Right lobe of liver (tissue), 6 donors: ENCODE results near the gene NQO2. TPM values are rescaled to one million over a fixed set of nuclear protein-coding genes. Genes with fewer than 3 reads are reported as not detected.
"Not testable (repeated sequence)": the region's sequence is repeated elsewhere in the genome, so short reads cannot be mapped to it uniquely, and the experiment has no call there.

Experiments used
- ATAC-seq, 4 donors: fragments of 200-7000 bp; cut with Tn5 transposase; one replicate each; pipeline ENCODE4 v1.9.1; 2020; ENCODE audit warnings: mild to moderate bottlenecking in 4 of 4, moderate library complexity in 4 of 4
- DNase-seq, 3 donors: peaks; one replicate each; pipeline ENCODE4 v3.0.0-alpha.2; 2020
- H3K27ac ChIP-seq, 3 donors: fragments of 200-600 bp; one replicate each; pipeline ENCODE4 v1.8.0; 2022
- H3K27me3 ChIP-seq, 2 donors: fragments of 200-600 bp; one replicate each; pipeline ENCODE4 v1.8.0; 2022
- H3K36me3 ChIP-seq, 4 donors: fragments of 200-600 bp; sonication (generic) in 1 of 4; one replicate each; pipeline versions ENCODE4 v1.5.1 to v1.8.0; 2017 to 2022; ENCODE audit warnings: control low read depth in 1 of 4
- H3K4me1 ChIP-seq, 4 donors: fragments of 200-600 bp; sonication (generic) in 1 of 4; one replicate each; pipeline versions ENCODE4 v1.5.1 to v1.8.0; 2017 to 2022; ENCODE audit warnings: control low read depth in 1 of 4
- H3K4me3 ChIP-seq, 3 donors: fragments of 200-600 bp; one replicate each; pipeline ENCODE4 v1.8.0; 2022
- H3K9me3 ChIP-seq, 4 donors: fragments of 200-600 bp; sonication (generic) in 1 of 4; one replicate each; pipeline versions ENCODE4 v1.5.1 to v1.8.0; 2017 to 2022; ENCODE audit warnings: control low read depth in 1 of 4
- CTCF ChIP-seq, 4 donors: fragments of 200-600 bp in 3 of 4; fragments of 450-650 bp in 1 of 4; IDR thresholded peaks; one replicate each; pipeline versions ENCODE4 v1.5.1 to v1.8.0; 2016 to 2022; ENCODE audit warnings: antibody characterized with exemption in 4 of 4, mild to moderate bottlenecking in 2 of 4
- POLR2A ChIP-seq: fragments of 450-650 bp; IDR thresholded peaks from one replicate; pipeline ENCODE4 v1.6.1; 2017; ENCODE audit warnings: antibody characterized with exemption, mild to moderate bottlenecking
- WGBS: methylation state at CpG from one replicate; pipeline ENCODE4 v1.1.6; 2018; ENCODE audit warnings: low coverage, low lambda C conversion rate; ENCODE audit not compliant: insufficient coverage; ENCODE audit errors: missing lambda C conversion rate; 5-methylcytosine and 5-hydroxymethylcytosine counted together
- intact Hi-C, 2 donors: fragments of 100-400 bp; cut with DNase I; formaldehyde crosslinking; loops; one replicate each; pipeline versions ENCODE4 v1.11.2 to v1.14.1; 2022
- total RNA-seq, 6 experiments: library from RNA; depleted of rRNA in 2 of 6; stranded (reverse); fragments of >200 nt in 2 of 6; fragmentation: NEBNext Ultra II Directional in 3 of 6; extraction: Animal tissue kit (Norgen Biotek cat#: 25700) in 3 of 6; gene quantifications; one replicate each; pipeline versions ENCODE4 v1.1.0 to v1.2.4, GENCODE V29; 2016 to 2023
- donor health status: DM: no; HTN: yes; CAD: no.
- donor health status: DM: no; HTN: no; CAD: no.
- donor health status: DM: no; HTN: no; CAD: no.
- donor health status: DM: no; HTN: yes; CAD: no.
- donor health status: DM: no; HTN: yes; CAD: no.

NQO2 gene
- total RNA-seq, 6 experiments from 2014 or later: 44.5 to 74.2 (median 67.3) TPM

GRCh38 chr6:3022765-3023662 lies 23.3 kb downstream of the NQO2 start:
- peak in 1 of 3 donors; percentile 48 for DNase-seq

GRCh38 chr6:3023663-3024483 lies 24.2 kb downstream of the NQO2 start:
- WGBS: 35% methylated on average over 23 of the region's 32 CpGs
- H3K27me3 ChIP-seq: no peaks in the 10 kb centered on the region
- no peaks in the 10 kb centered on the region for H3K9me3 ChIP-seq
- peak; percentile 65 for TF ChIP-seq POLR2A
- TF ChIP-seq CTCF (IDR thresholded peaks at IDR 0.05): no peak
- peaks cover 0 to 27% (median 3%) of the 10 kb centered on the region in 4 donors for H3K4me1 ChIP-seq
- ATAC-seq (peak; percentile 83 to 90 (median 86)), DNase-seq (peak; percentile 86 to 92 (median 89))
- H3K27ac ChIP-seq: peak overlapping the region; percentile 62 to 79 (median 76)
- peaks cover 0 to 24% (median 7%) of the 10 kb centered on the region in 4 donors for H3K36me3 ChIP-seq
- H3K4me3 ChIP-seq: peak overlapping the region in 2 of 3 donors; percentile 30 to 65
- intact Hi-C loops: no loop called here

More at GRCh38 chr6:3022765-3023662, 23.3 kb downstream of the NQO2 start:
- Histone ChIP-seq H3K9me3 (no peaks in the 10 kb centered on the region), H3K36me3 (peaks cover 0 to 30% (median 7%) of the 10 kb centered on the region in 4 donors), H3K4me3 (peak overlapping the region in 2 of 3 donors; percentile 30 to 65), H3K4me1 (peaks cover 0 to 27% (median 3%) of the 10 kb centered on the region in 4 donors), H3K27ac (peak overlapping the region in 2 of 3 donors; percentile 76 to 79), H3K27me3 (no peaks in the 10 kb centered on the region)
- no peak for TF ChIP-seq POLR2A
- intact Hi-C loops: no loop called here
- ATAC-seq: peak in 3 of 4 donors; percentile 8 to 37 (median 11)
- 41% methylated on average over 25 of the region's 26 CpGs for WGBS

GRCh38 chr6:3026791-3027626 lies 27.3 kb downstream of the NQO2 start:
- Histone ChIP-seq H3K36me3 (no peaks in the 10 kb centered on the region), H3K9me3 (no peaks in the 10 kb centered on the region), H3K4me1 (peaks cover 0 to 24% (median 3%) of the 10 kb centered on the region in 4 donors), H3K27me3 (no peaks in the 10 kb centered on the region), H3K4me3 (no peak overlapping the region), H3K27ac (peak overlapping the region in 1 of 3 donors; percentile 43)
- TF ChIP-seq CTCF (IDR thresholded peaks at IDR 0.05) (no peak), POLR2A (no peak)
- intact Hi-C loops: no loop called here
- DNase-seq: peak in 1 of 3 donors; percentile 43
- WGBS: 84% methylated on average over 8 of the region's 20 CpGs
- no peak for ATAC-seq

- H3K36me3 ChIP-seq, DNase-seq, intact Hi-C loops, H3K9me3 ChIP-seq, H3K27me3 ChIP-seq, H3K27ac ChIP-seq, H3K4me3 ChIP-seq, ATAC-seq: not testable (repeated sequence)
- peaks cover 0 to 20% (median 3%) of the 10 kb centered on the region in 4 donors for H3K4me1 ChIP-seq
- WGBS: 63% methylated on average over 3 of the region's 5 CpGs
Measured at GRCh38 chr6:3028156-3028555, 28.5 kb downstream of the NQO2 start.
